ENCODE data around the gene DENND1A. TPM values are rescaled to one million over a fixed set of nuclear protein-coding genes. Genes with fewer than 3 reads are reported as not detected.
"Not testable (repeated sequence)": the region's sequence is repeated elsewhere in the genome, so short reads cannot be mapped to it uniquely, and the experiment has no call there.

The DENND1A gene
- total and polyA plus RNA-seq, 2 donors from 2014 or later: 16.3 to 19.6 TPM

DNA sequence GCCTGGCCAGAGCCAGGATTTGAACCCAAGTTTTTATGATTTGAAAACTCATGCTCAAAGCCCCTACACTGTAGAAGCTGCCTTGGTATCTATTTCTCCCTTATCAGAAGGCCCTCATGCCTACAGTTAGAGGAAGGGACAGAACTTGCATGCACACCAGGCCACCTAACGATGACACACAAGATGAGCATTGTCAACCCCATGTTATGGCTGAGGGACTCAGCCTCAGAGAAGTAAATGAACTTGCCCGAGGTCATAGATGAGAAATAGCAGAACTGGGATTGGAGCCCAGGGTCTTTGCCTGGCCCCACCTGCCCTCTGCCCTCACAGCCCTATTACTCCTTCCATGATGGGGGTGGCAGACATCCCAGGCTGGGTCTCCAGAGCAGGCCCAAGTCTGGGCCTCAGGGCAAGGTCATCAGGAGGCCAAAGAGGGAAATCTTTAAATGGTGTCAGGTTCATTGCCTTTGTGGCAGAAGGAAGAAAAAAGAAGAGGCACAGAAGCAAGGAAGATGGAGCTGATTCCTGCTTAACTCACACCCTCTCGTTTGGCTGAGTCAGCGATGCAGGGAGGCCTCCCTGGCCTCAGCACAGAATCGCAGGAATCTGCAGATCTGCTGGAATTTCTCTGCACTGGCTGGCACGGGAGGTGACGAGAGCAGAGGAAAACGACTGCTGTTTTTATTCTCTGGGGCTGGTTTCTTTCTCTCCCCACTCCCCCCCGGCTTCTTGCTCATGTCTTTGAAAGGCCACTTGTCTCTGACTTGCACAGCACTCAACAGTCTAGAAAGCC is 594.5 kb downstream of the DENND1A start:
- H3K27ac ChIP-seq (ENCODE audit: low read depth in 2 of 2, low read length in 2 of 2): no peak overlapping the region
- H3K9ac ChIP-seq (ENCODE audit: low read length in 3 of 3): no peak overlapping the region
- DNase-seq (peak in 4 of 5 donors; percentile 82 to 90 (median 85)), FAIRE-seq (no peak)
- intact Hi-C loops (cut with DNase I): no loop called here
- peaks cover 0 to 4% (median 0%) of the 10 kb centered on the region in 3 donors for H3K4me1 ChIP-seq (ENCODE audit: control insufficient read depth in 2 of 3, insufficient read depth in 2 of 3, low read depth in 1 of 3, low read length in 3 of 3)
- no peaks in the 10 kb centered on the region for H3K9me3 ChIP-seq (ENCODE audit: control insufficient read depth in 2 of 3, insufficient read depth in 1 of 3, low read length in 3 of 3)
- no peak overlapping the region for H3K4me3 ChIP-seq (ENCODE audit: low read length in 3 of 3)
- no peaks in the 10 kb centered on the region for H3K36me3 ChIP-seq (ENCODE audit: control insufficient read depth in 2 of 3, insufficient read depth in 3 of 3, low read length in 3 of 3)
- TF ChIP-seq, protein P1, sequence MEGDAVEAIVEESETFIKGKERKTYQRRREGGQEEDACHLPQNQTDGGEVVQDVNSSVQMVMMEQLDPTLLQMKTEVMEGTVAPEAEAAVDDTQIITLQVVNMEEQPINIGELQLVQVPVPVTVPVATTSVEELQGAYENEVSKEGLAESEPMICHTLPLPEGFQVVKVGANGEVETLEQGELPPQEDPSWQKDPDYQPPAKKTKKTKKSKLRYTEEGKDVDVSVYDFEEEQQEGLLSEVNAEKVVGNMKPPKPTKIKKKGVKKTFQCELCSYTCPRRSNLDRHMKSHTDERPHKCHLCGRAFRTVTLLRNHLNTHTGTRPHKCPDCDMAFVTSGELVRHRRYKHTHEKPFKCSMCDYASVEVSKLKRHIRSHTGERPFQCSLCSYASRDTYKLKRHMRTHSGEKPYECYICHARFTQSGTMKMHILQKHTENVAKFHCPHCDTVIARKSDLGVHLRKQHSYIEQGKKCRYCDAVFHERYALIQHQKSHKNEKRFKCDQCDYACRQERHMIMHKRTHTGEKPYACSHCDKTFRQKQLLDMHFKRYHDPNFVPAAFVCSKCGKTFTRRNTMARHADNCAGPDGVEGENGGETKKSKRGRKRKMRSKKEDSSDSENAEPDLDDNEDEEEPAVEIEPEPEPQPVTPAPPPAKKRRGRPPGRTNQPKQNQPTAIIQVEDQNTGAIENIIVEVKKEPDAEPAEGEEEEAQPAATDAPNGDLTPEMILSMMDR (IDR thresholded peaks at IDR 0.05; ENCODE audit: borderline replicate concordance, extremely low read depth, insufficient read depth): no peak
- H3K27me3 ChIP-seq (ENCODE audit: control insufficient read depth, insufficient read depth, low read length): no peaks in the 10 kb centered on the region

DNA sequence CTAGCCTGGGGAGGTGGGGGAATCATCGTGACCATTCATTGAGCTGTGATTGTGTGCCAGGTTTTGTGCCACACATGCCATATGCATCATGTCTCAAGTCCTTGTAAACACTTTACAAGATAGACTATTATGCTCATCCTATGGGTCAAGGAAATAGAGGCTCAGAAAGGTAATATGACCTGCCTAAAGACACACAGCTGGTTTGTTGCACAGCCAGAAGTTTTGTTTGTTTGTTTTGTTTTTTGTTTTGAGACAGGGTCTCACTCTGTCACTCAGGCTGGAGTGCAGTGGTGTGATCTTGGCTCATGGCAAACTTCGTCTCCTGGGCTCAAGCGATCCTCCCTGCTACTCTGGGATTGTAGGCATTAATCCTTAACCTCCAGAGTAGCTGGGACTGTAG is 595.3 kb downstream of the DENND1A start:
- Histone ChIP-seq H3K36me3 (ENCODE audit: control insufficient read depth in 2 of 3, insufficient read depth in 3 of 3, low read length in 3 of 3) (no peaks in the 10 kb centered on the region), H3K9ac (ENCODE audit: low read length in 3 of 3) (no peak overlapping the region), H3K9me3 (ENCODE audit: control insufficient read depth in 2 of 3, insufficient read depth in 1 of 3, low read length in 3 of 3) (no peaks in the 10 kb centered on the region), H3K4me1 (ENCODE audit: control insufficient read depth in 2 of 3, insufficient read depth in 2 of 3, low read depth in 1 of 3, low read length in 3 of 3) (no peaks in the 10 kb centered on the region), H3K4me3 (ENCODE audit: low read length in 3 of 3) (no peak overlapping the region), H3K27me3 (ENCODE audit: control insufficient read depth, insufficient read depth, low read length) (no peaks in the 10 kb centered on the region), H3K27ac (ENCODE audit: low read depth in 2 of 2, low read length in 2 of 2) (no peak overlapping the region)
- DNase-seq (no peak), FAIRE-seq (no peak)
- intact Hi-C loops (cut with DNase I): no loop called here
- TF ChIP-seq, protein P1 (IDR thresholded peaks at IDR 0.05; ENCODE audit: borderline replicate concordance, extremely low read depth, insufficient read depth): no peak

DNA sequence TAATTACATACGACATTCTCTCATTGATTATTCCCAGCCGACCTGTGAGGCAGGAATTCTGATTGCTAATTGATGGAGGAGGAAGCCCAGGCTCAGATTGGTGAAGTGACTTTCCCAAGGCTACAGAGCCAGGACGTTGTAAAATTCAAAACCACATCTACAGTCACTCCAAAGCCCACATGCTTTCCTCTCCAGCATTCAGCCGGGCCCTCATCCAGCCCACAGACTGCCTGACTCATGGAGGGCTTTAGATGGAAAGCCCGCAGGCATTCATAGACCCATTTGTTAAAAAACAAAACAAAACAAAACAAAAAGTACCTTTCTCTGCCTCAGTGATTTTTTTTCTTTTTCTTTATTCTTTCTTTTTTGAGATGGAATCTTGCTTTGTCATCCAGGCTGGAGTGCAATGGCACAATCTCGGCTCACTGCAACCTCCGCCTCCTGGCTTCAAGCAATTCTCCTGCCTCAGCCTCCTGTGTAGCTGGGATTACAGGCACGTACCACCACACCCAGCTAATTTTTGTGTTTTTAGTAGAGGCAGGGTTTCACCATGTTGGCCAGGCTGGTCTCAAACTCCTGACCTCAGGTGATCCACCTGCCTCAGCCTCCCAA is 596.8 kb downstream of the DENND1A start:
- DNase-seq; FAIRE-seq; H3K27ac ChIP-seq (ENCODE audit: low read depth in 2 of 2, low read length in 2 of 2); H3K9me3 ChIP-seq (ENCODE audit: control insufficient read depth in 2 of 3, insufficient read depth in 1 of 3, low read length in 3 of 3); H3K27me3 ChIP-seq (ENCODE audit: control insufficient read depth, insufficient read depth, low read length); intact Hi-C loops (cut with DNase I); H3K4me3 ChIP-seq (ENCODE audit: low read length in 3 of 3); H3K9ac ChIP-seq (ENCODE audit: low read length in 3 of 3); H3K4me1 ChIP-seq (ENCODE audit: control insufficient read depth in 2 of 3, insufficient read depth in 2 of 3, low read depth in 1 of 3, low read length in 3 of 3); H3K36me3 ChIP-seq (ENCODE audit: control insufficient read depth in 2 of 3, insufficient read depth in 3 of 3, low read length in 3 of 3): not testable (repeated sequence)

DNA sequence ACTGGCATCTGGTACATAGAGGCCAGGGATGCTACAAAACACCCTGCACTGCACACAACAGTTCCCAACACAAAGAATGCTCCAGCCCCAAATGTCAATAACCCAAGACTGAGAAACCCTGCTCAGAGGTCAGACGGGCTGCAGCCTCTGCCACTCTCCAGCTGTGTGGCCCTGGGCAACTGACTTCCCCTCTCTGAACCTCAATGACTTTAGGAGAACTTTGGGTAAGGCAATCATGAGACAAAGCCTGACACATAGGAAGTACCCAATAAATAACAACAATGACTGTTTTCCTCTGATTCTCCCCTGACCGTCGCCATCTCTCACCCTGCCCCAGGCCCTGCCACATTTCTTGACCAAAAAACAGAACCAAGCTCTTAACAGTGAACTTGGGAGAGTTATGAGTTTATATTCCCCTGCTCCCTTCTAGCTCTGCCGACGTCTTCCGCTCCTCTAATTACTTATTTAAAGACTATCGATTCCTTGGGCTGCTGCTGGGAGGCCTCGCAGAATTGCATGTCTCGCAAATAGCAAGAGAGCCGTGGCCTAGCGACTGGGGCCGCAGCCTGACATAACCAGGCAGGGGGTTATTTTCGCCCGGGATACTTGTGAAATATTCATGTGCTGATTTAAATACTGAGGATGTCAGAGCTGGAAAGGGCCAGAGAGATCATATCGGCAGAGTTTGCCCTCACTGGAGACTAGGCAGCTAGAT is 598.4 kb downstream of the DENND1A start:
- no peak overlapping the region for H3K9ac ChIP-seq (ENCODE audit: low read length in 3 of 3)
- intact Hi-C loops (cut with DNase I): no loop called here
- H3K4me1 ChIP-seq (ENCODE audit: control insufficient read depth in 2 of 3, insufficient read depth in 2 of 3, low read depth in 1 of 3, low read length in 3 of 3): peaks cover 0 to 6% (median 0%) of the 10 kb centered on the region in 3 donors
- TF ChIP-seq, protein P1 (IDR thresholded peaks at IDR 0.05; ENCODE audit: borderline replicate concordance, extremely low read depth, insufficient read depth): no peak
- no peaks in the 10 kb centered on the region for H3K27me3 ChIP-seq (ENCODE audit: control insufficient read depth, insufficient read depth, low read length)
- no peaks in the 10 kb centered on the region for H3K9me3 ChIP-seq (ENCODE audit: control insufficient read depth in 2 of 3, insufficient read depth in 1 of 3, low read length in 3 of 3)
- FAIRE-seq (no peak), DNase-seq (no peak)
- no peak overlapping the region for H3K4me3 ChIP-seq (ENCODE audit: low read length in 3 of 3)
- no peaks in the 10 kb centered on the region for H3K36me3 ChIP-seq (ENCODE audit: control insufficient read depth in 2 of 3, insufficient read depth in 3 of 3, low read length in 3 of 3)
- H3K27ac ChIP-seq (ENCODE audit: low read depth in 2 of 2, low read length in 2 of 2): no peak overlapping the region

Data from kidney (tissue), 14 donors.